ENCODE measurements around the gene MCM9.

MCM9 gene

DNA sequence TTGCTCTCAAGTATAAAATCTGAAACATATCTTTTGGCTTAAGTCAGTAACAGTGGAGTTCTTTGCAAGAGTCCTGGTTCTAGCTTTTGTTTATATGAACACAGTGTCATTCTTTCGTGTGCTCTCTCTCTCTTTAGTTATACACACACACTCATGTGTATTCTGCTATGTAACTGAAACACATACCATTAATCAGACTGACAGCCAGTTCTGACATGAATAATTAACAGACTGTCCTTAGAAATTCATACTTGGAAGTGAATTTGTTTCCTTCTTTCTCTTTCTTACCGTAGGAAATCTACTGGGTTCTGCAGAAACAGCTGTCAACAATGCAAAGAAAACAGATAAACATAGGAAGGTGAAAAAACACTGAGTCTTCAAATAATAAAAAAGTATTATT, 2.5 kb downstream of the MCM9 start:
- DNase-seq (ENCODE audit: low read depth, low spot score) = no peak

DNA sequence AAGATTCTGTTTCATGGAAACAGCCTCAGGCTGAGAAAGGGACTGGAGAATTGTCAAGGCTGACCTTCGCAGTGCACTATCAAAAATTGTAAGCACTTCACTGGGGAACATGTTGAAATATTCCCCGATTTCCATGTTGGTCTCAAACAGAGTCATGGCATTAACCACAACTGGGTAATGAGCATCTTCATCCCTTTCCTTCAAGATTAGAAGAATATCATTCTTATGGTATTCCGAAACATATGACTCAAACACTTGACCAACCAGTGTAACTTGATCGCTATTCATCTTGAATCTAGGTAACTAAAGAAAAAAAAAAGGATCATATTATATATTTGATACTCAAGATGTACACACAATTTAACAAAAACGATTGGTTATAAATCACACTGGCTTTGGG, 3.5 kb downstream of the MCM9 start:
- no peak for DNase-seq (ENCODE audit: low read depth, low spot score)

DNA sequence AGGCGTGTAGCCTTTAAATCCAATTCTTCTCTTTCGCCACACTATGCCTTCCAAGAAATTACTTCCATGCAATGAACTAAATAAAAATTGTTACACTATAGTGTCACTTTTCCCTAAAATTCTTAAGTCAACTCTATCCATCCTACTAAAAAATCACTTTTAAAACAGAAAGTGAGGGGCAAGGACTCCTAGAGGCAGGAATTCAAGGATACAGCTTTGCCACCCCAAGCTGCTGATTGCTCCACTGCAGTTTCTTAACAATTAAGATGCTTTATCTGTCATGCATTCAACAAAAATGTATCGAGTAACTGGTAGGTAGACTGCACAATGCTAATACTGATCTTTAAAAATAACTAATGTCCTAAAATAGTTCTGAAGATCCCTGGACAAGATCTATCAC, 4.3 kb downstream of the MCM9 start:
- DNase-seq (ENCODE audit: low read depth, low spot score) = no peak

DNA sequence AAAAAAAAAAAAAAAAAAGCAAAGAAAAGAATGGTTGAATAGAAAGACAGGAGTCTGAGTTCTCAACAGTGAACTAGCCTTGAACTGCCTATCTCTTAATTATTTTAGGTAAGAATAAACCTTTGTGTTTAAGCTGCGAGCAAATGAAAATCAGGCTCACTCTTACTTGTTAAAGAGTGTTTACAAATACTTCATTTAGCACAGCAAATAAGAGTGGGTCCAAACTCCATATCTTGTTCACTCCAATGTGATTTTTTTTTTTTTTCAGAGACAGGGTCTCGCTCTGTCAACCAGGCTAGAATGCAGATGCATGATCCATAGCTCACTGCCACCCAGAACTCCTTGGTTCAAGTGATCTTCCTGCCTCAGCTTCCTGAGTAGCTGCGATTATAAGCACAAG, 11.9 kb downstream of the MCM9 start:
- no peak for DNase-seq (ENCODE audit: low read depth, low spot score)

DNA sequence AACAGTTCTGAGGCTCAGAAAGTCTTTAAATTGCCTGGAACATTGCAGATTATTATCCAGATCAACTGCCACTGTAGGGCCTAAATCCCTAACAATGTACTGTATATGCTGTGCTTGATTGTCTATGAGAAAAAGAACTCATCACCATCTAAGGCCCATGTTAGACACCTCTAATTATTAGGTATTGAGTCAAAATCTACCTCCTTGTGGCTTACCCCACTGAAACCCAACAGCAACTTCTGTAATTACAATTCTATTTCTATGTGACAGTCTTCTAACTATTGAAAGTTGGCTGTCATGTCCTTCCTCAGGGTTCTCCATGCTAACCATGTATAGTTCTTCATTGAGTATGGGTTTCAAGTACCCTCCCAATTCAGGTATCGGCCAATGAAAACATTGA, 13.9 kb downstream of the MCM9 start:
- no peak for DNase-seq (ENCODE audit: low read depth, low spot score)

DNA sequence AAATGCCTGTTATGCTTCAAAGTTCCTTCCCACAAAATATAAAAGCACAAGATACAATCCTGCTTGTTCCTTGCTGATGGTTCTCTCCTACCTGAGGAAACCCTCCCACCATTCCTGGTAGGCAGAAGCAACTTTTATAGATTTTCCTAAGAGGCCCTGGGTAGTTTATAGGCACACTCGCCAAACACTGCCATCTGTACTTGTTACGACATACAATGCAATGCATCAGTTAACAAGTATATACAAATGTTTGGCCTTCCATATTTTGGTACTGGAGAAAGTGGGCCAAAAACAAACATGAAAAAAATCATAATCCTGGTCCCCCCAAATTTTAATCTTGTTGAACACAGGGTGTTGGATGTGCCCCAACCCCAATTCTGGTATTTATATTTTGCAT, 16.6 kb downstream of the MCM9 start:
- no peak for DNase-seq (ENCODE audit: low read depth, low spot score)

DNA sequence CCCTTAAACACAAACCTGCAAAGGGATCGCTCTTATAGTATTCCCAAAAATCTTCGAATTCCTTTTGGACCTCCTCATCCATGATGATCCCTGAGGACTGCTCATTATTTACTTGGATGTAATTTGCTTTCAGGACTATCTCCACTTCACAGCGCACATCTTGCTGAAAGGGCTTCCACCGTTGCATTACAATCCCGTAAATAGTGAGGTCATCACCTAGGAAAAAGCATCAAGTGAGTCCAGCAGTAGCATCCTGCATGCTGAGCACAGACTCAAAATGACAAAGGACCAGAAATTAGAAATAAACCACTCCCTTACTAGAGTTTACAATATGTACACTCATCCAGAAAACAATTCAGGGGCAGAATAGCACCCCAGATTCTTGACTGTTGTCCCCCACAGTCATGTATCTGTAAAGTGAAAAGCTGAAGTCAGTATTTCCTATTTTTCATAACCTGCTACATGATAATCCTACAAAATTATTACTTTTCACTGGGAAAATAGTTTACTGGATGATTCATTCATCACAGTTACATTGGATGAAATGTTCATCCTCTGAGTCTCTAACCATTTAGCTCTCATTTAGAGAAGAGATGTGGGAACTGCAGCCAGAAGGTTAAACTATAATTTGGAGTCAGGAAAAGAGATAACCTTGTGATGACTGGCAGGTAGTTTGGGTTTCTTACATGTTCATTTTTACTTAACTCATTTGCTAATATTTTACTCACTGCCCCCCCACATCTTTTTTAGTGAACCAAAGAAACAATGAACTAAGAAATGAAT, 17.2 kb downstream of the MCM9 start:
- no peak for DNase-seq (ENCODE audit: low read depth, low spot score)

DNA sequence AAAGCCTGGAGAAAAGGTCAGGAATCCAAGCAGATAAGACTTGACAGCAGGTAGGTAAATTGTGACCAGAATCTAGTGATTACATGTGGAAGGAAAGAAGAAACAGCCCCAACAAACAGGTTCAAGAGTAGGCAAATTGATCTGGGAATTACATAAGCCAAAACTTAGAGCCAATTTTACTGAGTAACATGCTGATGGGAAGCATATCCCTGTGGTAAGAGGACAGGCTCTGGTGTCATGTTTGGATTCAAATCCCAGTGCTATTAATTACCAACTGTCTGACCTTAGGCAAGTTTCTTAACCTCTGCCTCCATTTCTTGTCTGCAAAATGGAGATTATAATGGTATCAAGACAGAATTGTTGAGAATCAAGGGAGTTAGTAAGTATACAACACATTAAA, 20.4 kb downstream of the MCM9 start:
- no peak for DNase-seq (ENCODE audit: low read depth, low spot score)

DNA sequence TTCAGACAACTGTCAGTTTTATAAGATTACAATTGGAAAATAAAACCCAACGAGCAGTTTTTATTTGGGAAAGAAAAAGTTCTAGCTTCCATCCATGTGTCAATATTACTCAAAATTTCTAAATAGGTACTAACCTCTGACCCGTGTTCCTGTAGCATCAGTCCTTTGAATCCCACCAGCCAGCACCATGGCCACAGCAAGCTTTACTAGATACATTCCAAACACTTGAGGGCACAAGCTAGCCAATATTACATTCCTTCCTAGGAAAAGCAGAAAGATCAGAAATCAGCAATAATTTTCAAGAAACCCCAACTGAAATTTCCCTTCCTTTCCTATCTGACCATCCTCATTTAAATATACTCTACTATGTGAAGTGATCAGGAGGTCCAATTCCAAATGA, 21.8 kb downstream of the MCM9 start:
- no peak for DNase-seq (ENCODE audit: low read depth, low spot score)

DNA sequence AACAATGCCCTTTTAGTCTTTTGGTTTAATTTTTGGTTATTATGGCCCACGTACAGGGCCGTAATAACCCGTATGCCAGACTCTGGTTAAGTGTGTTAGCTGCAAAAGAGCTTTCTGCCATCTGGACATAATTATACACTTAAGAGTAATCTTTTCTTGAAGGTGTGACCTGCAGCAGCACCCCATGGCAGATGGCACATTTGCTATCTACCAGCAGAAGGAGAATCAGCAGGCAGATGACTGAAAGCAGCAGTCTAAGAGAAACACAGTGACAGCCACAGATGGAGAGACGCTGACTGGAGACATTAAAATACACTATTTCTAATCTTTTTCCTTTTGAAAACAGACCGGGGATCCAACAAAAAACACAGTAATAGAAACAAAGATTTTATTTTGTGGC, 22.3 kb downstream of the MCM9 start:
- no peak for DNase-seq (ENCODE audit: low read depth, low spot score)

DNA sequence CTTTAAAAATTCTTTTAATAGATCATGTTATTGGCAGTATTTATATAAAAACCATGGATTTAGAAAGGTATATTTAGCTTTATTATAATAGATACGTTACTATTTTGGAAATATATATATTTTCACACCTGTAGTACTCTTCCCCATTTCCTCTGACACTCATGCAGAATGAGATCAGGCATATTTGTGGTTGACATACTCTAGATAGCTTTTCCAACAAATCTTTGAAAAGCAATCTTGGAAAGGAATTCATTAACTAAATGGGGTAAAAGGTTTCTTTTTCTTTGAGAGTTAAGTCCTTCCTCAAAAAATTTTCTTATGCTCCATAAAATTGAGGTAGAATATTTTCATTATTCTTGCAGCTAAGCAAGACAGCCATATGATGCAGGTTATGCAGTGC, 26.5 kb downstream of the MCM9 start:
- peak; percentile 46 for DNase-seq (ENCODE audit: low read depth, low spot score)

DNA sequence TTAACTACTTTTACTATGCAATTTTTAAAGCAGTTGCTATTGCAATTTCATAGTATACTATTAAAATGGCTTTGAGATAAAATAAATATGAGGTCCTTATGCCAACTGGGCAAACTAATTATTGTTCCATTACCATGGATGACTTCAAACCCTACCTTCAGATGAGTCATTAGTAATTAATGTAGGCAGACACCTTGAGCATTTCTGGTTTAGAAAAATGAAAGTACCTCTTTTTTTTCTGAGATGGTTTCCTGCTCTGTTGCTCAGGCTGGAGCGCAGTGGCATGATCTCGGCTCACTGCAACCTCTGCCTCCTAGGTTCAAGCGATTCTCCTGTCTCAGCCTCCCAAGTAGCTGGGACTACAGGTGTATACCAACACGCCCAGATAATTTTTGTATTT, 29.1 kb downstream of the MCM9 start:
- no peak for DNase-seq (ENCODE audit: low read depth, low spot score)

DNA sequence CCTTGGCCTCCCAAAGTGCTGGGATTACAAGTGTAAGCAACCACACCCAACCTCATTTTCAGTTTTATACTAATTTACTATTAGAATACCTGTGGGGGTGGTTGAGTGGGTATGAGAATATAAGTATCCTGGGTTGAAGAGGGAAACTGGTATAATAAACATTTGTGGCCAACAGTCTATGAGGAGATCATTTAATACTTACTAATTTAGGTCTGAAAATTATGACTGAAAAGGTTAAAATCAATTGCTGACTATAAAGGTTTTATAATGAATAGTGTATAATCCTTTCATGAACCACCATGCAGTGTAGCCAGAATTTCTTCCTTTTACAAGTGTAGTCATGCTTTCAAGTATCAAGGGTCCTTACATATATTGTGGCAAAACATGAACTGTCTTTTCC, 29.9 kb downstream of the MCM9 start:
- DNase-seq (ENCODE audit: low read depth, low spot score) = no peak

DNA sequence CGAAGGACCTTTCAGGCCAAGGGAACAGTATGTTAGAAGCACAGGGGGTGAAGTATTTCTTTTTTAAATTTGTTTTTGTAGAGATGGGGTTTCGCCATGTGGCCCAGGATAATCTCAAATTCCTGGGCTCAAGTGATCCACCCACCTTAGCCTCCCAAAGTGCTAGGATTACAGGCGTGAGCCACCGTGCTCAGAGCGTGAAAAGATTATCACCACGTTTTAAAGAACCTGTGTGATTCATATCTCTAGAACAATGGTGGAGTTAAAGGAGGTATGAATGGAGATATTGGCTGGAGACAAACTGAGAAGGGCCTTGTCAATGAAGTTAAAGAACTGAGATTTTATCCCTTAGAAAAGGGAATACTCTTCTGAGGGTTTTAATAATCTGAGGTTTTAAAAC, 31.3 kb downstream of the MCM9 start:
- DNase-seq (ENCODE audit: low read depth, low spot score) = no peak

DNA sequence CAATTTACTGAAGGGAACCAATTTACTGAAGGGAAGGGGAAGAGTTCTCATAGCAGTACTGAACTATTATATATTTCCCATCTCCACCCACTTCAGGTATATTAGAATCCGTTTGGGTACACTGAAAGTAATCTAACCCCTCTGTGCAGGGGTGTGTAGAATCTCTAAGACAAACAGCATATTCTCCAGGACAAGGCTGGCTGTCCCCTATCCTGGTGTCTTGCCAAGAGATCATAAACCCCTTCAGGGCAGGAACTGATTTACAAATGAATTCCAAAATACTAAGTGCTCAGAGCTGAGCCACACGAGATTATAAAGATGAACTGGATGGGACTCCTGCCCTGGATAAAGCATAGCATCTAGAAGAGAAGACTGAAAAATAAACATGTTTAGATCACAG, 31.8 kb downstream of the MCM9 start:
- DNase-seq (ENCODE audit: low read depth, low spot score) = no peak

DNA sequence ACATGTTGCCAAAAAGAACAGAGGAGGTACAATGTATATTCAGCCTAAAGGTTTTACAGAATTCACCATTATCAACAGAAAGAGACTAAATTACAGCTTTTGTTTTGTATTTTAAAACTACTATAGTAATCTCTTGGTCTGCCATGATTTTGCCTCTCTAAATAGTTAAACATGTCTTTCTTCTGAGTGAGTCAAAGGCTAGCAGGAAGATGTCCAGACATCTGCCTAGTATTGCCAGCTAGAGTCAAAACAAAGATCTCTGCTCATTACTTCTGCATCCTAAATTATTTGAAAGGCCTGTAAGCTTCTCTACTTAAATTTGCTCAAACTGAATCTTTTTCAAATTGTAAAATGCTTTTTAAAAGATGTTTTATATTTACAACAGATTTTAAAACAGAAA, 32.2 kb downstream of the MCM9 start:
- peak; percentile 31 for DNase-seq (ENCODE audit: low read depth, low spot score)

DNA sequence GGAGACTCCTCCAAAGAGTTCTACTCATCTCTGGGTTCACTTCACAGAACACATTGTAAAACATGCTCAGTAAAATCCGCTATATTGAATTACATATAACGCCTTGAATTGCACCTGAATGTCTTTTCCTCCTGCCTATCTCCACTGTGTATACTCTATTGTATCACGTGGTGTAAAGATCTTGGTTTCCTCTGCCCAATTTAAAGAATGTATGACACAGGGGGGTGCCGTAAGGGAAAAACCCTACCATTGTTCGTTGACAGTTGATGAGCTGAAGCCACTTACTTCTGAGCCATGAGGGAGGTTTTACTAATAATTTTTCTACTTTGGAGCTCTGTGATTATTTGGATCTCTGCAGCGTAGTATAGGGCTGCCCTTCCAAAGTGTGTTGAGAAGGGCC, 35.0 kb downstream of the MCM9 start:
- DNase-seq (ENCODE audit: low read depth, low spot score) = no peak

DNA sequence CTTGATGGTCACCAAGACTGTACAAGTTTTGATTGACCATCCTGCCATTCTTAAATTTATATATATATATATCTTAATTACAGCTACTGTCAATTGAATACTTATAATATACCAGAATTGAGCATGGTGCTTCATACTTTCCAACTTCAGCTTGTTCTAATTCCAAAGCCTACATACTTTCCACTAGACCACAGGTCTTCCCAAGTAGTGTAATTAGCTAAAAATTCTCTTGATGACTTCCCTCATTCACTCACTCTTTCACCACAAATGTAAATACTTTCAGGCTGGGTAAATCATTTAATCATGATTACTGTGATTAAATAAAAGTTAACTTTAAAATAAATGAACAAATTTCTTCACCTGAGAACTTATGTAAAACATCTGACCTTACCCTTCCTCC, 37.6 kb downstream of the MCM9 start:
- DNase-seq (ENCODE audit: low read depth, low spot score) = peak; percentile 31

DNA sequence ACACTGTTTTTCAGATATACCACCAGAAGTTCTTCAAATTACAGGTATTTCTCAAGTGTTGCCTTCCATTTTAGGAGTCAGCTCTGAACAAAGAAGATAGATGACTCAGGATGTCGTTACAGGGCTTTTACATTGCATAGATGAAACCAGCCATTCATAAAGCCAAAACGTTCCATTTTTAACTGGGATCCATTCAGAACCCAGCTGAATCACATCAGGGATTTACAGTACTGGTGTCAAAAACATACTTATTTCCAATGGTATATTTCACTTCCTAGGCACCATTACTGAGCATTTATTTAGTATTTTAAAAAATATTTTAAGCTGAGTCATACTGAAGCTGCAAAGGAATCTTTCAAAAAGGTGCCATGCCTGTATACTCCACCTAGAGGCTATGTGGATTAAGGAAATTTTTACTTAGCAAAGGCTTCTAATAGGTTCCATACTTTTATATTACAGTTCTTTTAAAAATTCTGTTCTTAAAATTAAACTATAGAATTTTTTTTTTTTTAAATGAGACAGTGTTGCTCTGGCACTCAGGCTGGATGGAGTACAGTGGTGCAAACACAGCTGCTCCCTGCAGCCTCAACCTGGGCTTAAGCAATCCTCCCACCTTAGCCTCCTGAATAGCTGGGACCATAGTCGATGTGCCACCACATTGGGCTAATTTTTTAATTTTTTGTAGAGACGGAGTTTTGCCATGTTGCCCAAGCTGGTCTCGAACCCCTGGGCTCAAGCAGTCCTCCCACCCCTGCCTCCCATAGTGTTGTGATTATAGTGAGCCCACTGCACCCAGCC, 38.4 kb downstream of the MCM9 start:
- peak; percentile 62 for DNase-seq (ENCODE audit: low read depth, low spot score)

DNA sequence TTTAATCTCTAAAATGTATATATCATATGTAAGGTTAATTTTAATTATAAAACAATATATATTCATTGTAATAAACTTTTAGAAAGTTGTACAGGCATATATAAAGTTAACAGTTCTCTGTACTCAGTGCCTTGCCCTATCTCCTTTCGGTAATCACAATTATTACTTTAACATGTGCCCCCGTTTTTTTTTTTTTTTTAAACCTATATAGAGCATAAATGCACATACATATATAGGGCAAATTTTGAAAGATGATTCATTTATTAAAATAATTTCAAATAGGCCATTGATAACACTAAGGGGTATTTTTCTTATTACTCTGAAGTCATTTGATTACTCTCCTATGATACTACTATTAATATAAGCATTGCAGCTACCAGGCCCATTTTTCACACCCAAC, 39.1 kb downstream of the MCM9 start:
- DNase-seq (ENCODE audit: low read depth, low spot score) = no peak

DNA sequence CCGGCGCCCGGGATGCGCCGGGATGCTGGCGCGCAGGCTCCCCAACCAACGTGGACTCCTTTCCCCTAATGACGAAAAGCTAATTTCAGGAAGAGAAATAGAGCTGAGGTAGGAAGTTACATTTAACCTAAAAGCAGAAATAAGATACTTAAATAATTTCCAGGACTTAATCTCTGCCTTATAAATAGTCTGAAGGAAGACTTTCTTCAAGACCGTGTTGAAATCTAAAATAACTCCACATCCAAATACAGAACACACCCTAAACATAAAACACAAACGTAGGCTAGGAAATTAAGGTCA, 39.7 kb downstream of the MCM9 start:
- no peak for DNase-seq (ENCODE audit: low read depth, low spot score)

DNA sequence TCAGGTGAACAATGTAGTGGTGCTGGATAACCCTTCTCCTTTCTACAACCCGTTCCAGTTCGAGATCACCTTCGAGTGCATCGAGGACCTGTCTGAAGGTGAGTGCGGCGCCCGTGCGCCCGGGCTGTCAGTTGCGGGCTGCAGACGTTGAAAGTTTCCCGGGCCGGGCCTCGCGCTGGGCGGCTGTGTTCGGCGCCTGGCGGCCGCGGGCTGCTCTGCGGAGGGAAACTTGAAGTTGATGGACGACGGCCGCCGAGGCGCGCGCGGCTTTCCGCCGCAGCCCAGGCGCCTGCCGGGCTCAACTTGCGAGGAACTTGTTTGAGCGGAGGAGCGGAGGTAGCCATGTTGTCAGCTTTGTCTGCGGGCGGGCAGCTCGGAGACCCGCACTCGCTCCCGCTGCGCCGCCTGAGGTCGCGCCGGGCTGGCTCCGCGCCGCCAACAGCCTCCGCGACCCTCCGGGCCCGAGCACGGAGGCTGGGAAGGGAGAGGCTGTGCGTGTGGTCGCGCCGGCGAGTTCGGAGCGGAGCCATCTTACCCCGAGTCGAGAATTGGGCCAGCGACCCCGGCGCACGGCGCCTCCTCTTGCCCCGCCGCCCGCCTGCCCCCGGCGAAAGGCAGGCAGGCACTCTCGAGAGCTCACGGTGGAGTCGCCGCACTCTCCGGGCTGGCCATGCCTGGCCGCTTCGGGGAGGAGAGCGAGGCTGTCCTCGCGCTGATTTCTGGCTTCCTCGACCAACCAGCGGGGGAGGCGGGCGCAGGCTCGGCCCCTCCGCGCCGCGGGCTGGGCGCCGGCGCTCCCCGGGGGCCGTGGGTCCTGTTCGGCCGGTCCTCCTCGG, 40.3 kb downstream of the MCM9 start:
- DNase-seq (ENCODE audit: low read depth, low spot score) = peak; percentile 87
